Stimulated activated CD8-positive, alpha-beta memory T cell treated with anti-CD3 and anti-CD28 coated beads, Interleukin-4, amount 100 ng/mL, for 48 hours (primary cell): ENCODE measurements around the gene DNM3.

Experiments
- DNase-seq: peaks from one replicate; pipeline ENCODE4 v3.0.0-alpha.2; 2020

The DNM3 gene

DNA sequence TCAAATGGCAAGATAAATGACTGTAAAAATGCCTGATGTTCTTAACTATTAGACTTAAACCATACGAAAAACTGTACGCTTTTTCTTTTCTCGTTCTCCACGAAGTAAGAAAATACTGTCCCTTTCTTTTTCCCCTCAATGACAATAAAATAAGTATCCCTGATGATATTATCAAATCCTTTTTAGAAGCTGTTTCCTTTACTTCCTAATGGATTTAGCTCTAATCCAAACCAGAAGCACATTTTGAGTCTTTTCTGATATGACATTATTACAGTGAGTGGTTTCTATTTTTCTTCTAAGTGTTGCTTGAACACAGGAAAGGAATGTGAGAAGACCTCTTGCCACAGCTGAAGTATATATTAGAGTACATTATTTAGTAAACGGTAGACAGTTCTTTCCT lies 32.4 kb downstream of the DNM3 start:
- no peak for DNase-seq

DNA sequence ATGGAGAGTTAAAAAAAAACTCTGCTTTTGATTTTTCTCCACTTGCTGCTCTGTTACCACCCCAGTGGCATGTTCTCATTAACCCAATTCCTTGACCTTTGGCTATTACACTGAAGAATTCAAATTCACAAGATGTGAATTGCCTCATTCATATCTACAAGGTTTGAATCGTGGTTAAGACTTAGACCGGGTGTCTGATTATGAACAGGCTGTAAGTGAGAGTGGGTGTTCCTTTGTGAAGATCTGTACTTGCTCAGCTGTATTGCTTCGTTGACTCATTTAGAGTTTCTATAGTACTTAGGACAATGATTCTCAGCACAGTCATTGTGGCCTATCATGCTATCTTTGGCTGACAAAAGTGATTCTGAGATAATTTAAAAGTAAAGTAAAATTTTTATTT lies 36.4 kb downstream of the DNM3 start:
- no peak for DNase-seq

DNA sequence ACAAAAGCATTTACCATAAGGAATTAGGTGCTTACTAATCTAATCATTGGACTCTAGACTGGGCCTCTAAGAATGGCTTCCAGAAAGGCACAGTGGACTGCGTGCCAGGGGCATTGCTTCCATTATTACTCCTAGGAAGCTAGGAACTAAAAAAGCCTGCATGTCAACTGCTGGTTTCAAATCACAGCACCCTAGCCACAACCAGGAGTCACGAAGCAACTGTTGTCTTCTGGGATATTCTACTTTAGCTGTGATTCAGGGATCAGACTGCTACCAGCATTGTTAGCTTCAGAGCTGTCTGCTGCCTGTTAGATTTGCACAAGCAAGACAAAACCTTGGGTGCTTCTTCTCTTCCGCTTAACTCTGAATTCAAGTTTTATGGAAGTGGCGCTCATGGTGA lies 38.3 kb downstream of the DNM3 start:
- no peak for DNase-seq

DNA sequence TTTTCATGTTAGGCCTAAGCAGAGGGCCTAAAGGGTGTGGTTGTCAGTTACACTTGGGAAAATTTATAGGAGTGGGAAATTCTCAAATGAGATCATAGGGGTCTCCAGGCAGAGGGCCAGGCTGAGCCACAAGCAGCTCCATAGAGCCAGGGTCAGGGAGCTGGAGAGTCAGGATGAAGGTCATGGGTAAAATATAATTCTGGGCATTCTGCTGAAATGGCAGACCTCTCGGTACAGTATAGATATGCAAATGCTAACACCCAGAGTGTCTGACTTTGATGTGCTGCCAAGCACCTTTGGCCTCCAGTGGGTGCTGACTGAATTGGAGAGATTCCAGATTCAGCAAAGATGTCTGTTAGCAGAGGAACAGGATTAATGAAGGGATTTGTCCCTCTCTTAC lies 40.1 kb downstream of the DNM3 start:
- no peak for DNase-seq

DNA sequence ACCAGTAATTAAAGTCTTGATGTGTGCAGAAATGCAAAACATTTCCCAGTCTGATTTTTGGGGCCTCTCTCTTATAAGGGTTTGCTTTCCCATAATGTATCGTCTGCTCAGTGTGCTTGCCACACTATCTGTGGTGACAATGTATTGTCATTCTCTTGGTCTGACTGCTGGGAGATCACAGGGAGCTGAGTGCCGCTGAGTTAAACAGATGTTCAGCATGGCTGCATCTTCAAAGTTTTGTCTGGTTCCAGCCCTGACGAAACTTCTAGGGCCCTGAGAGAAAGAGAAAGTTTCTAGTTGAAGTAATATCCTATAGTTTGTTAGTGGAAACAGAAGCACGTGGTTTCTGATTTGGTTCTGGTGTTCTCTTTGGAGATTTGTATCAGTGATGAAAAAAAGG lies 42.6 kb downstream of the DNM3 start:
- no peak for DNase-seq

DNA sequence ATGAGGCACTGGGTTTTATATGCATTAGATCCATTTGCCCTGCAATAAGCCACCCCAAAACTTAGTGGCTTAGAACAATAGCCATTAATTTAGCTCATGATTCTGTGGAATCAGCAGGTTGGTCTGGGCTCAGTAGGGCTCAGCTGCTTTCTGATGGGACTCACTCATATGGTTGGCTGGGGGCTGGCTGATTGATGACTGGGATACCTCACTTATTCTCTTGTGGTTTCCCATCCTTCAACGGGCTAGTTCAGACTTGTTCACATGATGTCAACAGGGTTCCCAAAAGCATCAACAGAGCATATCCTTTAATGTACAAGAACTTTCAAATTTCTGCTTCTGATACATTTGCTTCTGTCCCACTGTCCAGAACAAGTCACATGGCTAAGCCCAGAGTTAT lies 43.2 kb downstream of the DNM3 start:
- no peak for DNase-seq

DNA sequence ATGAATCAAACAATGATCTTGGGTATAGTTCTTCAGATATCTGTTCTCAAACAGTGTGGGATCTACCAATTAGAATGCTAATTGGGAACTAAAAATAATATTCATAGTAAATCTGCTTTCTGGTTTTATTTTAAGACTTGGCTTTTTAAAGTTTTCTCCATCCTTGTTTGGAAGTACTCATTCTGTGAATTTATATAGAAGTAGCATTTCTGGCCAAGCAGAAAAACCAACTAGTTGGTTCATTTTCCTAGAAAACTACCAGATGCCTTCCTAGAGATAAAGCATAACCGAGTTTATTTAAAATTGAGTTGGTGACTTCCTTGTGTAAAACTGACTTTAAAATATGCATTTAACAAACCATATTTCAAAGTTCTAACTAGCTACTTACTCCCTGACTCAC lies 48.8 kb downstream of the DNM3 start:
- no peak for DNase-seq

DNA sequence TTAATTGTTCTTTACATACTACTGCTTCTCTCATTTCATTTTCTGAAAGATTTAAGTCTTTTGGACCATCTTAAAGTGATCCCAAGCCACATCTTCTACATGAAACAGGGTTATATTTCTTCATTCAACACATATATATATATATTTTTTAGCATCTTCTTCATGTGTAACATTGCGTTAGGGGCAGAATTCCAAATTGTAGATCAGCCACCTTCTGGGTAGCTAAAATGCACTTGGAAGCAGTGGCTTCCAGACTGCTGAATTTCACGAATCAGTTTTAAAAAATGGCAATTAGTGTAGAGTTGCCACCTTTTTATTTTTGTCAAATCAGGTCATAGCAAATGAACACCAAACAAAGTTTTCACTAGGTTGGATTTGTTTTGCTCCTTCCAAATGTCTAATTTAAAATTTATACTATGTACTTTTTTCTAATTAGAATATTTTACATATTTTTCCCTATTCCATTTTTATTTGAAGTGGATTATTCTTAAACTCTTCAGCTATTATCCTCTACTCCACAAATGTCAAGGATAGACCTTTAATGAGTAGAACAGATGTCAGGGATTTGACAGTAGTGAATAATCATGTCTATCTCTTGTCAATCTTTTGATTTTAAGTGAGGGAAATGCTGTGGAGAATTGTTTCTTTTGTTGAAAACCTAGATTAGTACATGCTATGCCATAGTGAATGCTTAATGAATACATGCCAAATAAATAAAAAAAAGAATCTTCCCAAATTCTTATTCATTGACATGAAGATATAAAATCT lies 55.8 kb downstream of the DNM3 start:
- no peak for DNase-seq

DNA sequence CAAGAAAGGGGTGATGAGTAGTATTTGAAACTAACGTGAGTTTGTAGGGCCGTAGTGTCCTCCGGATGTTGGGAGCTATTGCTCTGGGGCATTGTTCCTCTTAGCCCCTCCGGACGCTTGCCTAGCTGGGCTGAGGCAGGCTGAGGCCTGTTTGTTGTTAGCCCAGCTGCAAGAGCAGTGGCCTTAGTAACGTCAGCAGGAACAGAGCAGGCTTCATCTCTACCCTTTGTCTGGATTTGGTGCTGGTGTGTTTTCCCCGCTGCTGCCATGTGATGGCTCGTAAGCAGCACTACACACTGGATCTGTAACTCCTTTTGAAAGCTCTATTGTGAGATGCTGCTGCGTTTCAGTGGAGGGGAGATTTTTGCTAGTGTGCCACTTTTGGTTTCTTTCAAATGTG lies 57.6 kb downstream of the DNM3 start:
- DNase-seq: no peak

DNA sequence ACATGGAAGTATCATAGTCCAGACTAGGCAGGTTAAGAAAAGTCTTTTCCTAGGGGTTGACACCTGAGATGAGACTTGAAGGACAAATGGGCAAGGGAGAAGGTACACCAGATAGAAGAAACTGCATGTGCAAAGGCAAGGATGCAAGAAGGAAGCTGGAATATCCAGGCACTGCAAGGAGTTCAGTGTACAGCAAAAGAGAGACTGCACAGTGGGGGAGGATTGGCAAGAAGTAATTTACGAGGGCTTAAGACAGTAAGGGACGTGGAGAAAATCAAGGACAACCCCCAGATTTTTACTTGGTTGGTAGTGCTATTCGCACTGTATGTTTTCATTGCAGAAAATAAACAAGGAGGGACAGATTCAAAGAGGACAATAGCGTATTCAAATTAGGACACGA lies 58.5 kb downstream of the DNM3 start:
- DNase-seq: no peak

DNA sequence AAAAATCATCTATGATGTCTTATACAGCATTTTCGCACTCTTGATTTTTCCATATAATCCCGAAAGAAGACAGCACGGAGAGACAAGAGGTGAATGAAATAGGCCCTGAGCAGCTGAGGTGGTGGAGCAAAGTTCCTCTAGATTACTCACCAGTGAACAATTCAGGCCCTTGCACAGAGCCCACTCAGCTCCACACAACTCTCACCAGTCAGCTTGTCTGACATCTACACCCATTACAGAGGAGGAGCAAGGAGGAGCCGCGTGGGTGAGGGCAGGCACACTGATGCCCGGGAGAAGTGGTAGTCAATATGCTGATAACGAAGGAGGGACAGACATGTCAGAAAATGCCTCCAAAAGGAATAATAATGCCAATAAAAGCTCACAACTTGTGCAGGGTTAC lies 59.9 kb downstream of the DNM3 start:
- DNase-seq: no peak

DNA sequence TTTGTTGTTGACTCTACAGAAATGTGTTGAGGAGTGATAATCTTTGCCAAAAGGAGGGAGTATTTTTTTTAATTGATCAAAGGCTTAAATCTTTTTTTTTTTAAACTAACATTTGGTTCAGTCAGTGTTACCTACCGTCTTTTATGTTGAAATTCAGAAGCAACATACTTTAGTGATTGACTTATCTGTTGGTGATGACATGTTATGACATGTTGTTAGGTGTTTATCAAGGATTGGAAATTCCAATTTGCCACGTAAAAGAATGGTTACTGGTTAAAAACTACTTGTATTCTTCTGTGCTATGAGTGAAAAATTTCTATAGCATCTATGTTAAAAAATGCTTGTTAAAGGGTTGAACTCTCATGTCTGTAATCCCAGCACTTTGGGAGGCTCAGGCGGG lies 61.2 kb downstream of the DNM3 start:
- no peak for DNase-seq

DNA sequence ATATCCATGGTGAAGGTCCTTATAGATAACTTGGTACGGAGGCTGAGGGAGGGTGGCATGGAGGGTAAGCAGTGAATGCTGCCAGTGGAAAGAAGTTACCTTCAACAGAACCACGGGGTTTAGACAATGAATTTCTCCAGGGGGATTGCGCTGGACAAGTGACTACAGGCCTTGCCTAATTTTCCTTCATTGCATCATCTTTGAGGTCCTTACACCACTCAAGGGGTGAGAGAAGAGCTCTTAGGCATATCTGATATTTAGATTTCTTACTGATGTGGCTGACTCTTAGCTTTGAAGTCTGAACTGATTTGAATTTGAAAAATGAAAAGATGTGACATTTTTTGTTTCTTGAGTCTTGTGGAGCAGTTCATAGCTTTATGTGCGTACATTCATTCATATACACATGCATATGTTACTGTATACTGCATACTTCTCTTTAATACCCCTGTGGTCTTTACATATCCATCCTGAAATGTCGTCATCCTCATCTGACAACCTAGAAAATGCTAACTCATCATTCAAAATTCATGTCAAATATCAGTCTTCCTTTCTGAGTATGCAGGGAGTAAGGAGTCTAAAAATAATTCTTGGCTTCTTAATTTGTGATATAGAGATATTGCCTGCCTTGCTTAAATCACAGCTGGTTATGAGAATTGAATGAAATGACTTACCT lies 63.6 kb downstream of the DNM3 start:
- DNase-seq: no peak

DNA sequence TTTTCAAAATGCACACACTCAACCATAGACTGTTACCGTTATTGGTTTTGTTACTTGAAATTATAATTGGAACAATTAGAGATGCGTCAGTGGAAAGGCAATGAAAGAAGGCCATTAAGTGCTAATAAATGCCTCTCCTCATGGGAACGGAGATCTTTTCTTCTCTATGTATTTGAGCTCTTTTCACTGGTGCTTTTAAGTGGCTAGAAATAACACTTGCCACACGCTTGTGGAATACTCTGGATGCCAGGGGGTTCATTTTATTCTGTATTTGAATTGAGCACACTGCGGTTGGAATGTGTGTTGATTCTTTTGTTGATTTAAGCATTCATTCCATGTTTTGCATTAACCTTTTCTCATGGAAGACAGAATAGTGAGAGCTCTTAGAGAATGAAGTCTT lies 68.4 kb downstream of the DNM3 start:
- no peak for DNase-seq

DNA sequence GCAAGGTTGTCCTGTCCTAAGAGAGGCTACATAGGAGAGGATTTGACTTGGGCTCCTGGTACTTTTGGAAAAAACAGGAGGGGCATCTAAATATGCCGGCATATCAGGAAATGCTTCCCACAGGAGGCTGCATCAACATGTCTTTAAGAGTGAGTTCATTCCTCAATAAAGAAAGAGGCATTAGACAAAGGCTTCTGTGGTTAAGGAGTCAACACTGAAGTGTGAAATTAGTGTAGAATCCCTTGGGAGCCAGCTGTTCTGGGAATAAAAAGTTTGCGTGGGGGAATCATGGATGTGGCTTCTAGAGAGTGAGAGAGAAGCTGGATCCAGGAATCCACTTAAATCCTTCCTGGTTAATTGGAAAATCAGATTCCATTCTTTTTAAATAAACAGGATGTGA lies 69.5 kb downstream of the DNM3 start:
- DNase-seq: no peak

DNA sequence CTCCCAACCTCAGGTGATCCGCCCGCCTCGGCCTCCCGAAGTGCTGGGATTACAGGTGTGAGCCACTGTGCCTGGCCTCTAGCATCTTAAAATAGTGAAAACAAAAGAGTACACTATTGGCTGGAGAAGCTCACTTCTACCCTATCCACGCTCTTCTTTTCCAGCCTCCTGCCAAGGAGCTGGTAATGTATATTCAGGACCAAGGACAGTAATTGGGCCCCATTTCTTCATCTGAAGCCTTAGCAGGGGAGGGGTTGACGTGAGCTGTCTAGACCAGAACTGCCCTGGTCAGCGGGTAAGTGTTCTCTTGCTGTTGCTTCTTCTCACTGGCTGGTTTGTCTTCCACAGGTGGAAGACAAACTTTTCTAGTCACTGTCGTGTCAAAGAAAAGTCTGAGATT lies 70.2 kb downstream of the DNM3 start:
- DNase-seq: no peak

DNA sequence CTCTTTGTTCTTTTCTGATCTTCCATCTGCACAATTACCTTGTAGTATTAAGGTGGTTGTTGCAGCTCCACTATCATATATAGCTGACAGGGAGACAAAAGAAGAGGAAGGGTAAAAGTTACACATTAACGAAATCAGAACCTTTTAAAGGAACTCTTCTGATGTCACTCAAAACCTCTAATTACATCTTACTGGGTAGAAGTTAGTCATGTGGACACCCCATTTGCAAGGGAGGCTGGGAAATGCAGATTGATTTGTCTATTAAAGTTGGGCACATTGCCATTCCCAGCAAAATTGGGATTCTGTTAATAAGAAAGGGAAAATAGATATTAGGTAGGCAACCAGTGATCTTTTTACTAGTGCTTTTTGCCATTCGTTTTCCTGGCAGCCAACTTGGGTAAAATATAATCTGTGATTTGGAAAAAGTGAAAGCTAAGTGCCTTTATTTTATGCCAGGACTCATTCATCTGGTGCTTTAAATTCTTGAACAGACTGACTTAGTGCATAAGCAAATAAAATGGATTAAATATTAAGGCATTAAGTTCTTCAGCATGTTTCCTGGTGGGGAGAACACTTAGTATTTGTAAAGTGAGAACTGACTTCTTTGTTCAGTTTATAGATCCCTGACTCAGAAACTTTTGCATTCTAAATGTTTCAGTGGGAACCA lies 71.3 kb downstream of the DNM3 start:
- no peak for DNase-seq

DNA sequence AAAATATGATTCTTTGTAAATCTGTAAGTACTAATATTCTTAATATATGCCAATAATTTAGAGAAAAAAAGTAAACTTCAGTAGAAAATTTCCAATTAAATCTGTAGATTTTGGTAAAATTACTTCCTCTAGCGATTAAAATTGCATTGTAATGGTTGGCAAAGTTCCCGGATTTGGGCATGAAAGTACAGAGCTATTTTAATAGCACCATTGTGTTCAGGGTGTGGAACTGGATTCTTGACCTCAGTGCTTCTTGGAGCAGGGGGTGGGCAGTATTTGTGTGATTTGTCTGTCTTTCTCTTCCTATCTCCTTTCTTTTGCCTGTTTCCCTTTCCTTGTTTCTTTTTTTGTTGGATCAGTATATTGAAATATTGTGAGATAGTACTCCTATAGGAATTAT lies 72.1 kb downstream of the DNM3 start:
- no peak for DNase-seq

DNA sequence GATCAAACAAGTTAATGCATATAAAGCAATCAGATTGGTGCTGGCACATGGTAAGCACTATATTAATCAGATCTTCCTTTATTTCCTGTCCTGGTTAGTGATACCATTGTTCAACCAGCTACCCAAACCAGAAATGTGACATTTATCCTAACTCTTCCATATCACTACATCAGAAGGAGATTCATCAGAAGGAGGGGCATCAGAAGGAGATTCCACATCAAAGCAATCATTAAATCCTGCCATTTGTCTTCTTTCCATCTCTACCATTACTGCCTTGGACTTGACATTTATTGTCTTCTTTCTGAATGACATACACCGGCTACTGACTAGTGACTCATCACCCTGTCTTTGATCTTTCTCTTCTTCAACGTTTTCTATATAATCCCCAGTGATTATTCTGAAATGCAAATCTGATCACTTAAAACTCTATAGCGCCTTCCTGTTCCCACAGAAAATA lies 75.0 kb downstream of the DNM3 start:
- no peak for DNase-seq

DNA sequence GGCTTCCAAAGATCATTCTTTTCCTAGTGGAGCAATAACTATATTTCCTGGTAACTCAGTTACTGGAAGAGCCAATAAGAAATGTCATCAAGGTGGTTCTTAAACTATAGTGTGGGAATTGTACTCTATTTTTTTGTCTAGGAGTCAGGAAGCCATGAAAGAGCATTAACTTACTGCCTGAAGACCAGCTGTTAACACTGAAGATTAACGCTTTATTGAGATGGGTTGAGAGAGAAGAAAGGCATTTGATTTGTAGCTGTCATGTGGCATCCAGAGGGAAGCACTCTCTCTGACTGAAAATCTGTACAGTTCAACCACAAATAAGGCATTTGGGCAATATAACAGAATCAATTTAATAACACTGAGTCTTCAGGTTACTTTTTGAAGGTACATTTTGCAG lies 76.0 kb downstream of the DNM3 start:
- DNase-seq: no peak

DNA sequence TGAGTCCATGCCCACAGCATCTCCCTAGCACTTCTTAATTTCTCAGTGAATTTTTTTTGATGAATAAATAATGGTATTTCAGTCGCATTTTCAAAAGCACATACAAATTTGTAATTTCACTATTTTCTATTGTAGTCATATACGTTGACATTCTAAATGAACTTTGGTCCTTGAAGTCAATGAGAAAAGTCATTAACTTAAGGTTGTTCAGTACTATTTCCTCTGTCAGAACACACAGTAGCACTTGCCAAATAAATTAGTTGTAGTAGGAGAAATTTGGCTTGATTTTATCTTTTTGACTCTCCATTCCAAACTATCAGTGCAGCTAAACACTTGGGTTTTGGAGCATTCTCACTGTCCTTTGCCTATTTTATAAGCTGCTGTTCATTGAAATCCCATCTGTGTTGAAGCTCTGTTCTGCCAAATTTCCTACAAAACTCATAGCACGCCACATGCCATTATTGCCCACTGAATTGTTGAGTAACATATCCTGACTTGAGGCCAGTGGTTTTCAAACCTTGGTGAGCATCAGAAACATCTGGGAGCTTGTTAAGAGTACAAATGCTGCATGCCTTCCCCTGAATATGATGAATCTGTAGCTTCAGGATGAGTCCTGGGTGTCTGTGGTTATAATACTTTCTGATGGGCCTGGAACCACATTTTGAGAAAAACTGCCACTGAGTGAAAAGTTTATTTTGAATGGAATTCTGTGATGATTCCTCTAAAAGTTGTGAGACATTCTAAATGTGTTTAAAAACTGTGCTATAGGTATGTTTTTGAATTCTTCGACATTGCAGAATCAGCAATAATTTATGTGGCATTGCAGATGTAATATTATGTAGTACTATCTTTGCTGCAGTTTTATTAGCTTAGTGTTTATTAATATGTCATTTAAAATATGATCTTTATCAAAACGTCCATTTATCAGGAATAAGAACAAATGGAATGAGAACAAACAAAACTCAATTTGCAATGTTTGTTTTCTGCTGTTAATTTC lies 78.9 kb downstream of the DNM3 start:
- DNase-seq: no peak

DNA sequence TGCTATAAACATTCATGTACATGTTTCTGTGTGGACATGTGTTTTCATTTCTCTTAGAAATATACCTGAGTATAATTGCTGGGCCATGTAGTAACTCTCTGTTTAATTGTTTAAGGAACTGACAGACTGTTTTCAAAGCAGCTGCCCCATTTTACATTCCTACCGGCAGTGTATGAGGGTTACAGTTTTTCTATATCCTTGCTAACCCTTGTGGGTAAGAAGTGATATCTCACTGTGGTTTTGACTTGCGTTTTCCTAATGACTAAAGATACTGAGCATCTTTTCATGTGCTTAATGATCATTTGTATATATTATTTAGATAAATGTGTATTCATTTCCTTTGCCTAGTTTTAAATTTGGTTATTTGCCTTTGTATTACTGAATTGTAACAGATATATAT lies 81.7 kb downstream of the DNM3 start:
- no peak for DNase-seq

DNA sequence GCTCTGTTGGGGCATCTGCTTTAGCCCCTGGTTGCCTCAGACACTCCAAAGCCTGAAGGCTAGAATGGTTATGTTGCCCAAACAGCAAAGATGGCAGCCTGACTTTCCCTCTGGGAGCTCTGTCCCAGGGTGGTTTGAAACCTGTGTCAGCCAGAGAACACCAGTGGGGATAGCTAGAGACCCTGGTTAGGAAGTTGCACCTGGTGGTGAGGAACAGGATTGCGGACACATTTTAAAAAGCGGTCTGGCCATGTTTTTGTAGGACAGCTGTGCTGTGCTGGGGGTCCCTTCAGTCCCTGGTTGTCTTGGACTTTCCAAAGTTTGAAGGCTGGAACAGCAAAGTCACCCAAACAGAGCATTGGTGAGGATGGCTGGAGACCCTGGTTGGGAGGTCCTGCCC lies 87.8 kb downstream of the DNM3 start:
- no peak for DNase-seq
